Measurements from ENCODE around the gene DPH2. TPM values are rescaled to one million over a fixed set of nuclear protein-coding genes. Genes with fewer than 3 reads are reported as not detected.

Gene DPH2
- total RNA-seq: 24.2 and 24.3 TPM in 2 replicates

GRCh38 chr1:43969746-43970466 is at the start of gene DPH2:
Gene DPH2 (plus strand): TSS chr1:43970010. CDS start chr1:43970176, 166 bp downstream.
- peak; percentile 98 for DNase-seq

DNA sequence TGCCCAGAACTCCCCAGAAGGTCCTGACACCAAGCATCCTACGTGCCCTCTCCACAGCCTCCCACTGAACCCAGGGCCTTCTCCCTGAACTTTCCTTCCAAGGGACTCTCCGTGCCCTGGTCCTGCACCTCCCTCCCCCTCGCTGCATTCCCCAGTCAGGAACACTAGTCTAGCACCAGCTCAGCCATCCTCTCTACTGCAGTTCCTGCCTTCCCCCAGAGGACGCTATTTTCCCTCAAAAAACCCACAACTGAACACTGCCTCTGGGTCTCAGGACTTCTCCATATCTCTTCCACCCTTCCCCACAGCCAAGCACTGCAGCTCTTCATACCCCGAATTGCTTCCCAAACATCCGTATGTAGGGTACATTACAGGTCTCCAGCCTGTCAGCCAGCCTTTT is 48.8 kb upstream of the DPH2 start:
- no peak for DNase-seq

- DNase-seq: no peak
Measured at GRCh38 chr1:43924516-43924915, 45.3 kb upstream of the DPH2 start.

DNA sequence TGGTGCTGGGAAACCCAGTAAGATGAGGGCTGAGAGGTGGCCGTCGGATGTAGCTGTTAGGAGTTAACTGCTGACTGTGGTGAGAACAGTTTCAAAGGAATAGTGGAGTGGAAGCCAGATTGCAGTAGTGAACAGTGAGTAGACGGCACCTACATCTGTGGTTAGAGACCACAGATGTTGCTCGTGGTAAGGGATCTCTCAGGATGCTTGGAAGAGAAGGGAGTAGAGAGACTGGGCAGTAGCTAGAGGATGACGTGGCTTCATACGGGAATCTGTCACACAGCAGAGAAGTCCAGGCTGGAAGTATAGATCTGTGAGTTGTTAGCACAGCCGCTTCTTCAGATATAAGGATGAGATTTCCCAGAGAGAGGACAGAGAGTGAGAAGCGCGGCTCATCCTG is 44.0 kb upstream of the DPH2 start:
- DNase-seq: no peak

GRCh38 chr1:43930168-43930948 is 39.5 kb upstream of the DPH2 start:
- peak; percentile 33 for DNase-seq

- no peak for DNase-seq
Measured at GRCh38 chr1:43930949-43931275, 38.9 kb upstream of the DPH2 start.

DNA sequence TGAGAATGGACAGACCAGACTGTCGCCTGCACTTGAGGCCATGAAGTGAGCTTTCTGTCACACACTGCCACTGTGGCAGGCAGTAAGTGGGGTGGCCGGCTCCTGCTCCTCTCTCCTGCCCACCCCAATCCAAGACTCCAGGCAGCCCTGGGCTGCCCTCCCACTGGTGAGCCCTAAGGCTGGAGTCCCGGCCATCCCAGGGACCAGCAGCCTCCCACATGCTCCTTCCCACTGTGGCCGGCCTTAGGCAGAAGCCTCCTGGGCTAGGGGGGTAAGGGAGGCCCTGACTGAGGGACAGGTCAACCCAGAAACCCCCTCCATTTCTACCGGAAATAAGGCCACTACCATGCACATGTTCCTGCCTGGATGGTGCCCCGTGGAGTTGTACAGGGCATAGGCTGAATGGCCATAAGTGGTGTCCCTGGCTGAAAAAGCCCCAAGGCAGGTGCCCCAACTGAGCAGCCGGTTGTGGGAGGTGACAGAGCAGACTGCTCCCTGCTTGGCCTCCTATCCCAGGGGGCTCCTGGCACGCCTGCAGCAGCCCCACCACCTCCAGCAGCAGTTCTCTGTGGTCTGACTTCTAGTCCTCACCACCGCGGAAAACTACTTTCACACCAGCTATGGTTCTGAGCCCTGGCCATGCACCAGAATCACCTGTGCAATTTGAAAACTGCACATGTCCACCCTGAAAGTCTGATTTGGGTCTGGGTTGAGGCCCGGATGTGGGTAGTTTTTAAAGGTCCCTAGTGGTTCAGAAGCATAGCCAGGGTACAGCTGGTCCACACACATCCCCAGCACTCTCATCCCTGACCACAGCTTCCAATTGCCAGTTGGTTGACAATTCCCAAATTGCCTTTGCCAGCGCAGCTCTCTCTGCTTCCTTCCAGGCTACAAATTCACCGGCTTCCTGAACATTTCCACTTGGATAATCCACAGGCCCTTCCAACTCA is 37.8 kb upstream of the DPH2 start:
- no peak for DNase-seq

DNA sequence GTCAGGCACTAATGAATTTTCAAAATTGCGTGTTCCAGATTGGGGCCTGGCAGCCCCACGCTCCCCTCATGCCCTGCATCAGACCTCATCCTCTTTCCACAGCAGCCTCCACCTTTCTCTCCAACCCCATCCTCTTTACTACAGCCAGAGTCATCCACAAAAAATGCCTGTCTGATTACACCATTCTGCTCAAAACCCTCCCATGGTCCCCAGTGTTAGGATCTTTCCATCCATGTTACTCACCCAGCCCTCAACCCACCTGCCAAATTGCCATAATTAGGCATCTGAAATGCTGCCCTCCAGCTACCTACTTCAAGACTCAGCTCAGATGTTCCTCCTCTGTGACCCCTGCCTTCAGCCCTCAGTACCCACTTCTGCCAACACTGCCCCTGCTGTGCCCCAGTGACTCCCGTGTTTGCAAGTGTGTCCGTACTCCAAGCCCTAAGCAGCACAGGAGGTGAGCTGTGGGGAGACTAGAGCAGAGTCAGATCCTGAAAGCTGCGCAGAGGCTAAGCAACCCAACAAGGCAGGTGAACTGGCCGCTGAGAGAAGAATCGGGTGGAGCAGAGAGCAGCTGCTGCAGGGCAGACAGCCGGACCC is 36.9 kb upstream of the DPH2 start:
- DNase-seq: no peak

DNA sequence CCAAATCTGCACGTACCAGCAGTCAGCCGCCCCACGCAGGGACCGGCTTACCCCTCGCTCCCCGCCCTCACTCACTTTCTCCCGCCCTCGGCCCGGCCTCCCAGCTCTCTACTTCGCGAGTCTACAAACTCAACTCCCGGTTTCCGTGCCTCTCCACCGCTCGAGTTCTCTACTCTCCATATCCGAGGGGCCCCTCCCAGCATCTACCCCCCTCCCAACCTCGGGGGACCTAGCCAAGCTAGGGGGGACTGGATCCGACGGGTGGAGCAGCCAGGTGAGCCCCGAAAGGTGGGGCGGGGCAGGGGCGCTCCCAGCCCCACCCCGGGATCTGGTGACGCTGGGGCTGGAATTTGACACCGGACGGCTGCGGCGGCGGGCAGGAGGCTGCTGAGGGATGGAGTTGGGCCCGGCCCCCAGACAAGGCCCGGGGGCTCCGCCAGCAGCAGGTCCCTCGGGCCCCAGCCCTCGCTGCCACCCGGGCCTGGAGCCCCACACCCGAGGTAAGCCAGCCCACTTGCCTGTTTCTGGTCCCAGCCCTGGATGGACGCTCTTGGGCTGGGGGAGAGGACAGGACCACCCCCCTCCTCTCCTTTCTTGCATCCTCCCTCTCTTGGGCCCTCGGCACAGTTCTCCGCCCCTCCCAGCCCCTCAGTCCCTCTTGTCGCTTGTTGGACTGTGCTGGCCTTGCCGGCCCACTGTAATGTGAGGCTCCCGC is 36.3 kb upstream of the DPH2 start, which contains the start of gene ARTN:
Gene ARTN (plus strand): TSS at position 416 of the 715 bp plus-strand sequence. CDS start 1,856 bp downstream, outside the sequence.
- DNase-seq: peak; percentile 16

DNA sequence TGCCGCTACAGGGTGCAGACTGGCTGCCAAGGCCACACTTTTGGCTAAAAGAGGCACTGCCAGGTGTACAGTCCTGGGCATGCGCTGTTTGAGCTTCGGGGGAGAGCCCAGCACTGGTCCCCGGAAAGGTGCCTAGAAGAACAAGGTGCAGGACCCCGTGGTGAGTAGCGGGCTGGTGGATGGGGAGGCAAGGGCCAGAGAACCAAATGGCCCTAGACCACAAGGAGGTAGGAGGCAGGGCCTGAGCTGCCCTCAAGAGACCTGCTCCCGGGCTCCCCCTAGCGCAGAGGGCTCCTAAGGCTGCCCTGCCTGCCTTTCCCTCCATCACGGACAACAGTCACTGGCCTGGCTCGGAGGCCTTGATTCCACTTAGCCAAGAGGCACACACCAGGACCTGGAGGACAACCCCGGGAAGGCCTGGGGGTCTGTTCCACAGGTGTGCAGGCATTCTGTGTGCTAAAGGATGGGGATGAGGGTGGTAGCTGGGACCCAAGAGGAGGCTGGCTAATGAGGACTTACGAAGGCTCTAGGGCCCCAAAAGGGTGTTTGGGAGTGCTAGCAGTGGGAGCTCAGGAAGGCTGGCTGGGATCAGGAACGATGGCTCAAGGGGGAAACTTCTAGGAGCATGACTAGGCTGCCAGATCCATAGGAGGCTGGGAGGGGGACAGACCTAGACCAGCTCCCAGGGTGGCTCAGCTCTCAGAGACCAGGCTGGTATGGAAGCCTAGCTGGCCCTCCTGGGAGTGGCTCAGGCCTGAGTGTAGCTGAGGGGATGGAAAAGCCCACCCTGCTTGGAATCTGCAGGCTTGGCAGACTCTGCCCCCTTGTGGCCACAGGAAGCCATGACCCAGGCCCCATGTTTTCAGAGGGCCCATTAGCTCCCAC is 35.5 kb upstream of the DPH2 start:
- DNase-seq: peak; percentile 71

GRCh38 chr1:43934986-43935324 is 34.9 kb upstream of the DPH2 start:
- DNase-seq: no peak

DNA sequence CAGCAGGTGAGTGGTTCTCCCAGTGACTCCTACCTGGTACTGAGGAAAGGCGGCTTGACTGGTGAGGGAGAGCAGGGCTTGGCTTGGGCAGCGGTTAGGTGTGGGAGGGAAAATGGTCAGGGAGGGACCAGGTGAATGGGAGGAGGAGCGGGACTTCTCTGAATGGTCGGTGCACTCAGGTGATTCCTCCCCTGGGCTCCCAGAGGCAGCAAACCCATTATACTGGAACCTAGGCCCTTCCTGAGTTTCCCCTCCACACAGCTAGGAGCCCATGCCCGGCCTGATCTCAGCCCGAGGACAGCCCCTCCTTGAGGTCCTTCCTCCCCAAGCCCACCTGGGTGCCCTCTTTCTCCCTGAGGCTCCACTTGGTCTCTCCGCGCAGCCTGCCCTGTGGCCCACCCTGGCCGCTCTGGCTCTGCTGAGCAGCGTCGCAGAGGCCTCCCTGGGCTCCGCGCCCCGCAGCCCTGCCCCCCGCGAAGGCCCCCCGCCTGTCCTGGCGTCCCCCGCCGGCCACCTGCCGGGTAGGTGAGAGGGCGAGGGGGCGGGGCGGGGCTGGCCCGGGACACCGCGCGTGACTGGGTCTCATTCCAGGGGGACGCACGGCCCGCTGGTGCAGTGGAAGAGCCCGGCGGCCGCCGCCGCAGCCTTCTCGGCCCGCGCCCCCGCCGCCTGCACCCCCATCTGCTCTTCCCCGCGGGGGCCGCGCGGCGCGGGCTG is 33.9 kb upstream of the DPH2 start:
- DNase-seq: no peak

- DNase-seq: peak; percentile 56
Measured at GRCh38 chr1:43936431-43937151, 33.2 kb upstream of the DPH2 start.

- no peak for DNase-seq
Measured at GRCh38 chr1:43937179-43937865, 32.5 kb upstream of the DPH2 start.

DNA sequence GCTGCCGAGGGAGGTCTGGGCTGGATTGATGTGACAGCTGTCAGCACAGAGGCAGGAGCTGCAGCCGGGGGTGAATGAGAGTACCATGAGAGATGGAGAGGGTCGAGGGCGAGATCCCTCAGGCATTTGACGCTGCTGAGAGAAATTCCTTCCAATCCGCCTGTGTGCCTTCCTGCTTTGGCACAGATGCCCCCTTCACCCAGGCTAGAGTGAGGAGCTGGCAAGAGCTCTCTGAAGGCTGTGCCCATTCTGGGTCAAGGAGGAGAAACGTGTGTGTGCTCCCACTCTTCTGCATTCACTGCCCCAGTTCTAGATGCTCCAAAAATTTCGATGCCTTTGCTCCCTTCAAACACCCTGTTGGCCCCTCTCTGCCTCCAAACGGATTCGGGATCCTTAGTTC is 31.4 kb upstream of the DPH2 start:
- DNase-seq: no peak

DNA sequence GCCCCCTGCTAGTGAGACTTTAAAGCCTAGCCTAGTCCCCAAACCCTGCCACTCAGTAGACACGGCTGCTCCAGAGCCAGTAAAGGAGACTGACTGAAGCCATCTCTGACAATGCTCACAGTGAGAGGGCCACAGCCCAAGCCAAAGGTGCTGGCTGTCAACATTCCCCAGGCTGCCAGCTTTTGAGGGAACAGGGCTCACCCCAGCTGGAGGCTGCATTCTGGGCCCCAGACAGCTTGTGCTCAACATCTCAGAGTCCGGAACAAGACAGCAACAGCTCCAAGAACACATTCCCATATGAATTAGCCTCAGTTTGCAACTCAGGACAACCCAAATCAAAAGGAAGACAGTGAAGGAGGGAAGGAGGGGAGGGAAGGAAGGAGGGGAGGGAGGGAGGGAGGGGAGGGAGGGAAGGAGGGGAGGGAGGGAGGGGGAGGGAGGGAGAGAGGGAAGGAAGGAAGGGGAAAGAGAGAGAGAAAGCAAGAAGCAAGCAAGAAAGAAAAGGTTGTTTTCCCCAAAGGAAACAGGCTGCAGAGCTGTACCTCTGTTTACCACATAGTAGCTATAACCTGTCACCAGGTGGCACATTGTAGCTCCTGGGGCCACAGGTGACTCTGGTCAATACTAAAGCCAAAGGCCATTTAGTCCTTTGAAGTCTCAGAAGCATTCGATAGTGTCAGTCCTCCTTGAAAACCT is 30.8 kb upstream of the DPH2 start:
- DNase-seq: no peak

DNA sequence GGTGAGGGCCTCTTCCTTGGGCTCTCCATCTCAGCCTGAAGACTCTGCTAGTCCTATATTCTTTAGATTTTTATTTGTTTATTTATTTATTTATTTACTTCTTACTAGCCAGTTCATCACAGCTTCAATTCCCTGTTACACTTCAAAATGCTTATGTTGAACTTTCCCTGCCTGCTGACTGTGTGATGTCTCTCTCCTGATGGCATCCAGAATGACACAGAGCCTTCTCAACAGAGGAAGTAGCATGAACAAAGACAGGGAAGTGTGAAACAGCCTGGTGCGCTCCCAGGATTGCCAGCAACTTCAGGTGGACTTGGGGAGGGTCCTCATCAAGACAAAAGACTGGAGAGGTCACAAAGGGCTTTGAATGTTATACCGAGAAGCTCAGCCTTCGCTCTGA is 27.4 kb upstream of the DPH2 start:
- DNase-seq: no peak

DNA sequence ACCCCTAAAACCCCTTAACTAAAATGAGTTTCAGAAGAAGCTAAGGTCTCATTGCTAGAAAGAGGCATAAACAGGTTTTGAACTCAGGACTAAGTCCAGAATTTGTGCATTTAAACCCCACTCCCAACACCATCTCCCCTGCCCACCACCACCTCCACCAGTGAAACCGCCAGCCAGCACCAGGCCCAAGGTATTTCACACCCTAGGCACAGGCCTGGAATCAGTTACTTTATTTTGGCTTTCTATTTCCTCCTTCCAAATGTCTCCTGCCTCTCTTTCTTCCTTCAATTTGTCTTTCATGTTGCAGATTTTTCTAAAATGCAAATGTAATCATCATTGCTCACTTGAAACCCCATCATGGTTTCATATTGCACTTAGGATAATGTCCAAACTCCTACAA is 24.9 kb upstream of the DPH2 start:
- no peak for DNase-seq

All from dermis blood vessel endothelial cell (primary cell).